Measurements from ENCODE around the gene MYCBP2.
"Not testable (repeated sequence)": the region's sequence is repeated elsewhere in the genome, so short reads cannot be mapped to it uniquely, and the experiment has no call there.

MYCBP2 gene

DNA sequence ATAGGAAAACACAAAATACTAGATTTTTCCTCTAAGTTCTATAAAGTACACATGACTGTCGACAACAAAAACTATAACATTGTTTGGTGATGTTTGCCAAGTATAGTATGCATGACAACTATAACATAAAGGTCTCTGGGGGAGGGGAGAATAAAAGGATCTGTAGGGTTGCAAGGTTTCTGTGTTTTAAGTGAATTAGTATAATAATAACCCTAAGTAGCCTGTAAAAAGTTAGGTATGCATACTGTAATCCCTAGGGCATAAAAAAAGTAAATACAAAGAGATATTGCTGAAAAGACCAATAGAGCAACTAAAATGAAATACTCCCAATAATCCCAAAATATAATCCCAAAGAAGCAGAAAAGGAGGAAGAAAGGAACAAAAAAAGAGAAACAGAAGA is 14.6 kb downstream of the MYCBP2 start:
- DNase-seq, result no peak
- in situ Hi-C loops (cut with HindIII; ENCODE audit: low pct_ligation_motif_present, low pct_unique_long_range_greater_than_20kb, low sequenced_read_pairs), result no loop called here

DNA sequence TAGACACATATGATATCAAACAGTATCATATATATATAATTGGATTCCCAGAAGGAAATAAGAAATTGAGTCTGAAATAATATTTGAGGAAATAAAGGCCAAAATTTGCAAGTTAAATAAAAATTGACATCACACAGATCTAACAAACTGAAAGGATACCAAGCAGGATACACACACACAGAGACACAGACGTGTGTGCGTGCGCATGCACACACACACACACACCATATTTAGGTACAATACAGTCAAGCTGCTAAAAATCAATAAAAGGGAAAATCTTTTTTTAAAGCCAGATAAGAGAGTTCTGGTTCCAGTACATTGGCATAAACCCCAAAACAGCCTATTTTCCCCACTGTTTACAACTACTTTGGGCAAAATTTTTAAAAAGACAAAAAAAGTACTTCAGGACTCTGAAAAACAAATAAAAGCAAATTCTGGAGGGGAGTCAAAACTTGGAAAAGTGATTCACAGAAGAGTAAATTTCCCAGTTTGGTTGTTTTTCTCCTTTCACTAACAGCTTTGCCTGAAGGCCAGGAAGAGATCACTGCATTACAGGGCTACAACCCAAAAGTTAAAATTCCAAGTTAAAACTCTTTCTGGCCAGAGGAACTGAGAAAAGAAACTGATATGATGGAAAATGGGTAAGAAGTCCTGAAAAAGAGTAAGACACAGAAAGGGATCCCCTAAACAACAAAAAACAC is 16.2 kb downstream of the MYCBP2 start:
- in situ Hi-C loops (cut with HindIII; ENCODE audit: low pct_ligation_motif_present, low pct_unique_long_range_greater_than_20kb, low sequenced_read_pairs), result no loop called here
- no peak for DNase-seq

- no peak for DNase-seq
- in situ Hi-C loops (cut with HindIII; ENCODE audit: low pct_ligation_motif_present, low pct_unique_long_range_greater_than_20kb, low sequenced_read_pairs), result no loop called here
Measured at GRCh38 chr13:77310161-77310560, 16.7 kb downstream of the MYCBP2 start.

DNA sequence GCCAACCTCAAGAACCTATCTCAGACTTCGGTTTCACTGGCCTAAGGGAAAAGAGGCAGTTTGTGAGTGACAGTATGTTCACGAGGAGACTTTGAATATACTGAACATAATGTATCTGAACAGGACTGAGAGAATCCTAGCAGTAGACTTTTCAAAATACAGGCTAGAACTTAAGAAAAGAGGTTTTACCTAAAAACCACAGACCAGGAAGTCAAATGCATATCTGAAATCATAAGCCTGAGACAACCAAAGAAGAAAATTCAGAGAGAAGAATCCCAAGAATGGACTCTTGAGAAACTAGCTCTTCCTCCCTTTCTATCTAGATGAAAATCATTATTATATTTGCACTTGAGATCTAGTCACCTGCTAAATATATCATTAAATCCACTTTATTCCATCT is 17.6 kb downstream of the MYCBP2 start:
- in situ Hi-C loops (cut with HindIII; ENCODE audit: low pct_ligation_motif_present, low pct_unique_long_range_greater_than_20kb, low sequenced_read_pairs), result no loop called here
- no peak for DNase-seq

GRCh38 chr13:77306458-77306857 is 20.4 kb downstream of the MYCBP2 start:
- no peak for DNase-seq
- in situ Hi-C loops (cut with HindIII; ENCODE audit: low pct_ligation_motif_present, low pct_unique_long_range_greater_than_20kb, low sequenced_read_pairs), result no loop called here

GRCh38 chr13:77305266-77305665 is 21.6 kb downstream of the MYCBP2 start:
- in situ Hi-C loops (cut with HindIII; ENCODE audit: low pct_ligation_motif_present, low pct_unique_long_range_greater_than_20kb, low sequenced_read_pairs), result no loop called here
- no peak for DNase-seq

DNA sequence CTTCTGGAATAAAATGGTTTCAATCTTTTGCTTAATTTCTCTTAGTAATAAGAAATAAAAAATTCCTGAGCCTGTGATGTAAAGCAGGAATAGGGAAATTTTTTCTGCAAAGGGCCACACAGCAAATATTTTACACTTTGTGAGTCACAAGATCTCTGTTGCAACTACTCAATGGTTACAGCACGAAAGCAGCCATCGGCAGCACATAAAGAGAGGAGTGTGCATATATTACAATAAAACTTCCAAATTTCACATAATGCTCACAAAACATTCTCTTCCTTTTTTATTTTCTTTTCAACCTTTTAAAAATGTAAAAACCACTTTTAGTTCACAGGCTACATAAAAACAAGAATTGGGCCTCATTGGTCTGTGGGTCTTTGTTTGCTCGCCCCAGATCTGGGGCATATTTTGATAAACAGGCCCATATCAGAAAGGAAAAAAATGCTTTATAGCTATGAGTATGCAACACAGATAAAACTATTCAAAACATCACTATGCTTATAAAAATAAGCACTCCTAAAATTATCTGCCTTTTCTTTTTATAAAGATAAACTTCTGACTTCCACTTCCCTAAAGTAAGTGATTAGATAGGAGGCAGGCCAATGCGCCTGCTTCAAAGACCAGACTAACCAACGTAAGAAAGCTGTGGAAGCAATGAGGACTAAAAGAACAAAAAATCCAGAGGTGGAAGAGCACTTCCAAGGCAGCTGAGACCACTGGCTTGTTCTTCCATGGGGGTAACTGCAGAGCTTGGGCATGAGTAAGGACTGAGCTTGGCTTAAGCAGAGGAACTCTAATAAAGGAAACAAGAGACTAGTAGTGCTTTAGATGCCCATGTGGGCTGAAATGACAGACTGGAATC is 26.5 kb downstream of the MYCBP2 start:
- DNase-seq, result no peak
- in situ Hi-C loops (cut with HindIII; ENCODE audit: low pct_ligation_motif_present, low pct_unique_long_range_greater_than_20kb, low sequenced_read_pairs), result no loop called here

DNA sequence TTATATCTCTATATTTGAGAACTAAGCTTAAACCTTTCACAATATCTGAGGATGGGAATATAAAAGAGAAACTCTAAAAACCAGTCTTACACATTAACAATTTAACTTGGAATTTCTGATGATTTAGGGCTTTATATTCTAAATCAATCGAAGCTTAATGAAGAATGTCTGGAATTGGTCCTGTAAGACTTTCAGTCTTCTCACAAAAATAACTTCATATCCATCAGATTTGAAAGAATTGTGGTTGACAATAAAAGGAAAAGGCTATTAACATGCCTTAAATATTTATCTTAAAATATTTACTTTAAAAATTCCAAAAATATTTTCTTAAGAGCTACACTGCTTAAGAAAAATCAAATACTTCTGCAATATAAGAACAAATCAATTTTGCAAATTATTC is 27.3 kb downstream of the MYCBP2 start:
- in situ Hi-C loops (cut with HindIII; ENCODE audit: low pct_ligation_motif_present, low pct_unique_long_range_greater_than_20kb, low sequenced_read_pairs), result no loop called here

DNA sequence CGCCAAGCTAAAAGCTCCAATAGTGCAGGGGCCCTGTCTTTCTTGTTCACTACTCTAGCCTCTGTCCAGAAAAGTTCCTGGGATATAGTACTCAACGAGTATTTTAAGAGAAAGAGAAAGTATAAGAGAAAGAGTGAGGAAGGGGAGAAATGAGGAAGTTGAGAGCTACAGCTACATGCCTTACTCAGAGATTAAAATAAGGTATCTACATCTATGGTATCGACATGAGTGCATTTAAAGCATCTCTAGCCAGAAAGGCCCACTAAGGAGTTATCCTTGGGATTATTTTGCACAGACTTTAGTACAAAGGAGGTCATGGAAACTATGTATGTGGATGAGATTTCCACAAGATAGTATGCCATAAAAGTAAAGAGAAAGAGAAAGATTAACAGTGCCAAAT is 28.5 kb downstream of the MYCBP2 start:
- DNase-seq, result no peak
- in situ Hi-C loops (cut with HindIII; ENCODE audit: low pct_ligation_motif_present, low pct_unique_long_range_greater_than_20kb, low sequenced_read_pairs), result no loop called here

More for the DNA sequence above, 27.3 kb downstream of the MYCBP2 start:
- DNase-seq, result no peak

DNA sequence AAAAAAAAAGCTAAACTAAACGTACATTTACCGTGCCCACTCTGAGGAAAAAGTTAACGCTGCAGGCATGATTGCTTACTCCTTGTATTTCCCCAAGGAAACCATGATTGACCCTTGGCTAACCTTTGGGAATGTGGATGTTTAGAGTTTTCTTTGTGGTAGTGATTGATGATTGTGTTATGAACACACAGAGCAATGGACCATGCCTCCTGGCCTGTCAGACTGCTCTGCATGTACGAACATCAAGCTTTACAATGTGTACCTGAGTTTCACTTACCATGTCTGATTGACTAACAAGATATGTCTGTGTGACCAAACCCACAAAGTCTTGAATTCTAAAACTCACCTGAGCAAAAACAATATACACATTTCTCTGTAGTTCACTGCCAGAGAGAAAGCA is 35.1 kb downstream of the MYCBP2 start:
- in situ Hi-C loops (cut with HindIII; ENCODE audit: low pct_ligation_motif_present, low pct_unique_long_range_greater_than_20kb, low sequenced_read_pairs), result no loop called here
- no peak for DNase-seq

DNA sequence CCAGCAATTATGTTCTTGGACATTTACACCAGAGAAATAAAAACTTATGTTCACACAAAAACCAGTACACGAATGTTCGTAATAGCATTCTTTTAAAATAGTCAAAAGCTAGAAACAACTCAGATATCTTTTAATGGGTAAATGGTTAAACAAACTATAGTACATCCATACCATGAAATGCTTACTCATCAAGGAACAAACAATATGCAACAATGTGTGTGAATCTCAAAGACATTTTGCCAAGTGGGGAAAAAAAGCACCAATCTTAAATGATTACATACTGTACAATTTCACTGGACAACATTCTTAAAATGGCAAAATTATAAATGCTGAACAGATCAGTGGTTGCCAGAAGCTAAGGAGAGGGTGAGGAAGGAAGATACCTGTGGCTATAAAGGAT is 36.6 kb downstream of the MYCBP2 start:
- in situ Hi-C loops (cut with HindIII; ENCODE audit: low pct_ligation_motif_present, low pct_unique_long_range_greater_than_20kb, low sequenced_read_pairs), result no loop called here
- DNase-seq, result no peak

GRCh38 chr13:77289851-77290250 is 37.0 kb downstream of the MYCBP2 start:
- in situ Hi-C loops (cut with HindIII; ENCODE audit: low pct_ligation_motif_present, low pct_unique_long_range_greater_than_20kb, low sequenced_read_pairs), result no loop called here
- no peak for DNase-seq

DNA sequence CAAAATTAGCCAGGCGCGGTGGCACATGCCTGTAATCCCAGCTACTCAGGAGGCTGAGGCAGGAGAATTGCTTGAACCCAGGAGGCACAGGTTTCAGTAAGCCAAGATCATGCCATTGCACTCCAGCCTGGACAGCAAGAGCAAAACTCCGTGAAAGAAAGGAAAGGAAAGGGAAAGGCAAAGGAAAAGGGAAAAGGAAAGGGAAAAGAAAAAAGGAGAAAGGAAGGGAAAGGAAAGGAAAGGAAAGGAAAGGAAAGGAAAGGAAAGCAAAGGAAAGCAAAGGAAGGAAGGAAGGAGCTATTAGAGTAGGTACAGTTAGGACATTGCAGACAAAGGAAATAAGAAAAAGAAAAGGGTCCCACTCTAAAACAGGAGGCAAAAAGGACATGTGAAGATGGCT is 41.3 kb downstream of the MYCBP2 start:
- DNase-seq; in situ Hi-C loops (cut with HindIII; ENCODE audit: low pct_ligation_motif_present, low pct_unique_long_range_greater_than_20kb, low sequenced_read_pairs): not testable (repeated sequence)

- in situ Hi-C loops (cut with HindIII; ENCODE audit: low pct_ligation_motif_present, low pct_unique_long_range_greater_than_20kb, low sequenced_read_pairs), result no loop called here
- no peak for DNase-seq
Measured at GRCh38 chr13:77285098-77285497, 41.8 kb downstream of the MYCBP2 start.

DNA sequence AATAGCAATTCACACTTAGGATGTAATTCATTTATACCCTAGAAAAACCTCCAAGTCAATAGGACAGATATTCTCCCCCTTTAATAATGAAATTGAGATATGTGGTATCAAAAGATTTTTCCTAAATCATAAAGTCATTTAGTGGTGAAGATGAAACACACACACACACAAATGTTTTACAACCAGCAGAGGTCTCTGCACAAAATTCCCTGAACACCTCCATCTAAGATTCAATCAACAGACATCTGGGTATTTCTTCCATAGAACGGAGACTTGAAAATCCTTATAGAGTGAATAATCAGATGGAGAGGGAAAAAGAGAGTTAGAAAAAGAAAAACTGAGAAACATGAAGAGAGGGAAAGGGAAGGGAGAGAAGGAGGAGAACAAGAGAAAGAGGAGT is 52.8 kb downstream of the MYCBP2 start:
- in situ Hi-C loops (cut with HindIII; ENCODE audit: low pct_ligation_motif_present, low pct_unique_long_range_greater_than_20kb, low sequenced_read_pairs), result no loop called here
- DNase-seq, result peak; percentile 2

- in situ Hi-C loops (cut with HindIII; ENCODE audit: low pct_ligation_motif_present, low pct_unique_long_range_greater_than_20kb, low sequenced_read_pairs), result no loop called here
- no peak for DNase-seq
Measured at GRCh38 chr13:77269141-77269540, 57.8 kb downstream of the MYCBP2 start.

DNA sequence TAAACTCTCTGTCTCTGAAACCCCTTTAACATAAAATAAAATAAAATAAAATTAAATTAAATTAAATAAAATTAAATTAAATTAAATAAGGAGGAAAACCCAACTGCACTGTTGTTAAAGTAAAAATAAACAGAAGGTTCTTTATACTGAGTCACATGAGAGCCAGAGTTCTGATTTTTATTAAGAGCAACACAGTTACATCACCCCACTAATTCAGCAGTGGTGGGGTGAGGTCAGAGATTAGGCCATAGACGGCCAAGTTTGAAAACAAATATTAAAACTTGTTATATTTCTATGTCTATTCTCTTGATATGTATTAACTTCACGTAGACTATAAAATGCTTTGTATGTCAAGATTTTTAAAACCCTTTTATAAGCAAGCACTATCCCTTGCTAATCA is 59.5 kb downstream of the MYCBP2 start:
- no peak for DNase-seq
- in situ Hi-C loops (cut with HindIII; ENCODE audit: low pct_ligation_motif_present, low pct_unique_long_range_greater_than_20kb, low sequenced_read_pairs), result no loop called here

GRCh38 chr13:77265336-77265735 is 61.6 kb downstream of the MYCBP2 start:
- DNase-seq, result no peak
- in situ Hi-C loops (cut with HindIII; ENCODE audit: low pct_ligation_motif_present, low pct_unique_long_range_greater_than_20kb, low sequenced_read_pairs), result no loop called here

- DNase-seq, result no peak
- in situ Hi-C loops (cut with HindIII; ENCODE audit: low pct_ligation_motif_present, low pct_unique_long_range_greater_than_20kb, low sequenced_read_pairs), result no loop called here
Measured at GRCh38 chr13:77262198-77262597, 64.7 kb downstream of the MYCBP2 start.

DNA sequence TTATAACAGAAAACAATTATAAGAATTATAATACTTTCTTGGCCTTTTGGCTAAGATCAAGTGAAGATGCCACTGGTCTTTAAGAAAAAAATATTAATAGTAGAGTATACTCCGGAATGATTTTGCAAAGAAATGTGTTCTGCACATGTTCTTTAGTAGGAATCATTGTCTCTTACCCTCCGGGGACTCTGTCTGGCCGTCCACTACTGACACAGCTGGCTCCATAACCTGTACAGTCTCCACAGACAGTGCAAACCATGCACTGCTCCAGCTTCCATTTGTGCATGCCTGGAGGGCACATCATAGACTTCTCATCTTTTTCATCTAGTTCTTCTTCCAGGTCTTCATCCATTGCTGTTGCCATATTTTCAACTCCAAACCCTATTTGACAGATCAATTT is 75.9 kb downstream of the MYCBP2 start:
- no peak for DNase-seq
- in situ Hi-C loops (cut with HindIII; ENCODE audit: low pct_ligation_motif_present, low pct_unique_long_range_greater_than_20kb, low sequenced_read_pairs), result no loop called here
